CD4-positive, alpha-beta T cell treated with Interleukin-10 for 1 hour (primary cell): Measurements from ENCODE around the gene TBX5.

ENCODE experiments used
- DNase-seq: peaks from one replicate; pipeline ENCODE4 v3.0.0-alpha.2; 2020

TBX5 gene

GRCh38 chr12:114404926-114405518 is 922 bp downstream of the TBX5 start:
- DNase-seq: no peak

DNA sequence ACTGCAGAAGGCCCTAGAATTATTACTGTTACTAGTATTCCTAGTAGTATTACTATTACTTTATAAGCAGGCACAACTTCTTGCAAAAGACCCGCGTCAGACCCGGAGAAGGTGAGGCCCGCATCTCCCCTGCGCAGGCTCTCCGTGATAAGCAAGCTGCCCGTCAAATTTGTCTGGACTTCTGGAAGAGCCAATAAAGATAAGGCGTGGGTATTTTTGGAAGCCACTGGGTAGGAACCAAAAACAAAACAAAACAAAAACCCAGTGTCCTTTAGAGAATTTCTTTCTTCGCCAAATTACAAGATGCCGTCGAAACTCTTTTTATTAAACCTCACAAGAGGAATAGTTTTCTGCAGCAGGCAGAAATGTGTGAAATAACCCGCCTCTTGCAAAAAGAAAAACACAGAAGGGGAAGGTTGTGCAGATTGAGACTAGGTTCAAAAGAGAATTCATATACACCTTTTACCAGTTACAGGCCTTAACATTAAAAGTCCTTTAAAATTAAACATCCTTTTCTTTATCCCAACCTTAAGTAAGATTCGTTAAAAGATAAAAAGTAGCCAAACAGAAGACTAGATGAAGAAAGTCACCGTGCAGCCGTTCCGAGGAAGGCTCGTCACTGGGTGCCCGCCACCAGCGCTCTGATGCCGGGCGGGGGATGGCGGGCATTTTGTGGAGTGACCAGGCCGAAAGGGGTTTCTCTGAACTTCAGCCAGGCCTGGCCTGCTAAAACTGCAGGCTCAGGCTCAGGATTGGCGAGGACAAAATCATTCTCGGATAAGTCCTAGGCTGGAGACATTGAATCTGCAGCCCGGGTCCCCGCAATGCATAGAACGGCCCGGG is 1.6 kb downstream of the TBX5 start:
- no peak for DNase-seq

DNA sequence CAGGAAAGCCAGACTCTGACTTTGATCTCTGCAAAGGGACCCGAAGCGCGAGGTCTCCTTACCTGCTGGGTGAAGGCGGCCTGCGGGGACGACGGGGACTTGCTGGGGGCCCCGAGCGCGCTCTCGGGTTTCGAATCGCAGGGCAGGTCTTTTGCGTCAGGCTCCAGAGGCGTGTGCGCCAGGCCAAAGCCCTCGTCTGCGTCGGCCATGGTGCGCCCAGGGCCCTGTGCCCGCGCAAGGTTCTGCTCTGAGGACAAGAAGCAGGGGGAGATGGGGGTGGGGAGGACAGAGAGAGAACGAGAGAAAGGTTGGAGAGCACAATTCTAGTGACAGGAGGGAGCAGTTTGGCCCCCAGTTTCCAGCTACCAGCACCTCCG is 2.3 kb downstream of the TBX5 start:
- no peak for DNase-seq

DNA sequence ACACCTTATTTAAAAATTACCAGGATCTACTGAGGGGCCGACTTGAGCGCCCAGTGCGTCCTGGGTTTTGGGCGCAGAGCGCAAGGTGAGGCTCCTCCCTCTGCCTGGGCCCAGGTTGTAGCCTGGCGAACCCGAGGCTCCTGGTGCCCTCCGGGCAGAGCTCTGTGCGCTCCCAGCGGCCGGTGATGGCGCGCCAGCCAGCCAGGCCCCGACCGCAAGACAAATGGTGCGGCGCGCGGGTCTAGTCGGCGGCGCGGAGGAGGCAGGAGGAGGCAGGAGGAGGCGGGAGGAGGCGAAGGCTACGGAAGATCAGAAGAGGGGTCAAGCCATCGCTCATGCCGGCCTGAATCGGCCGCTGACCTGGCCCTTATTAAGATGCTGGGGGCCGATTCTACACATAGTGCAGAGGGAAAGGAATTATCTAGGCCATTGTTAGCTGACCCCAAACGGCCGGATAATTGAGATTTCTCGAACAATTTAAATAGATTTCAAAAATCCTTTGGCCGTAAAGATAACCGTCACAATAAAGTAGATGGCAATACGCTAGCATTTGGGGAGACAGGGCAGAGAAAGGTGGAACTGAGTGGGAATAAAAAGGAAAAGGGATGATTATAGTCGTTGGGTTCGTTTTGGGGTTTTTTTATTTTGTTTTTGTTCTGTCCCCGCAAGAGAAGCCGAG is 2.8 kb downstream of the TBX5 start:
- DNase-seq: no peak

DNA sequence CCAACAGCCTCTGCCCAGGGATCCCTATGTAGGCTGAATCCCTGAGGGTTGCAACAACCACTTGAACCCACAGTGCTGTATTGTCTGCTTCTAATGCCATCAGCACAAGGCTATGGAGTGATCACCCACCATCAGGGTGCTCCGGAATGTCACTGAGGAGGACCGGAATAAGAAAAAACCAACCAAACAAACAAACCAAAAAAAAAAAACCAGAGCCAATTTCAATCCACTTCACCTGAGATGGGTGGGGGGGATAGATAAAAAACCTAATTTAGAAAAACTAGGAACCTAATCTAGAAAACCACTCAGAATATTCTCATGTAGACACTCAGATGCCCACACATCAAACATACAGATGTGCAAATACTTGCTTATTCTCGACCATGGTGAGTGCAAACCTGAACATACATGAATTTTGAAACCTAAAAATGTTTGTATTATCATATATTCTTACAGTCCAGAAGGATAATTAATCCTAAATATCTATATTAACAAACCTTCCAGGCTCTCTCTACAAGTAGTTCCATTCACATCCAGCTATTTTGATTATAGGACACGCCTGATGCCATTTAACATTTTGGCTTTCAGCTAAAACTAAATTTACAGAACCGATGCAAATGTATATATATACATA is 3.7 kb downstream of the TBX5 start:
- no peak for DNase-seq

- DNase-seq: no peak
These were observed 4.4 kb downstream of the TBX5 start for GRCh38 chr12:114401328-114402083.

GRCh38 chr12:114400925-114401324 is 5.0 kb downstream of the TBX5 start:
- no peak for DNase-seq

DNA sequence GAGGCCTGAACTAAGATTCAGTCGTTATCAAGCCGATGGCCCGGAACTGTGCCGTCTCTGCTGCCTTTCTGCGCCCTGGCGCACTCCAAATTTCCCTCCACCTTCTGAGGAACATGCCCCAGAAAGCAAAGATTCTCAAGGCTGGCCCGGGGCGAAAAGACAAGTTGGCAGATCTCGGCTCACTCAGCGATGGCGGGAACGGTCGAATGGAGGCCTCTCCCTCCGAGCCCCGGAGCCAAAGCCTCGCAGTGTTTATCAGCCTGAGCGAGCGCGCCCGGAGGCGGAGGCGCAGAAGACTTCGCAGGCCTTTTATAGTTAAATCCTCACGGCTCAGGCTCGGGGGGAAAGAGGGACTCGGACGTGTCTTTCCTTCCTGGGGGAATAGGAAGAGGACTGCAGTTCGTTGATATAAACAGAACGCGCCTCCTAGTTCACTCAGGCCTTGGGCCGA is 5.6 kb downstream of the TBX5 start:
- DNase-seq: no peak

GRCh38 chr12:114399664-114400211 is 6.2 kb downstream of the TBX5 start:
- no peak for DNase-seq

DNA sequence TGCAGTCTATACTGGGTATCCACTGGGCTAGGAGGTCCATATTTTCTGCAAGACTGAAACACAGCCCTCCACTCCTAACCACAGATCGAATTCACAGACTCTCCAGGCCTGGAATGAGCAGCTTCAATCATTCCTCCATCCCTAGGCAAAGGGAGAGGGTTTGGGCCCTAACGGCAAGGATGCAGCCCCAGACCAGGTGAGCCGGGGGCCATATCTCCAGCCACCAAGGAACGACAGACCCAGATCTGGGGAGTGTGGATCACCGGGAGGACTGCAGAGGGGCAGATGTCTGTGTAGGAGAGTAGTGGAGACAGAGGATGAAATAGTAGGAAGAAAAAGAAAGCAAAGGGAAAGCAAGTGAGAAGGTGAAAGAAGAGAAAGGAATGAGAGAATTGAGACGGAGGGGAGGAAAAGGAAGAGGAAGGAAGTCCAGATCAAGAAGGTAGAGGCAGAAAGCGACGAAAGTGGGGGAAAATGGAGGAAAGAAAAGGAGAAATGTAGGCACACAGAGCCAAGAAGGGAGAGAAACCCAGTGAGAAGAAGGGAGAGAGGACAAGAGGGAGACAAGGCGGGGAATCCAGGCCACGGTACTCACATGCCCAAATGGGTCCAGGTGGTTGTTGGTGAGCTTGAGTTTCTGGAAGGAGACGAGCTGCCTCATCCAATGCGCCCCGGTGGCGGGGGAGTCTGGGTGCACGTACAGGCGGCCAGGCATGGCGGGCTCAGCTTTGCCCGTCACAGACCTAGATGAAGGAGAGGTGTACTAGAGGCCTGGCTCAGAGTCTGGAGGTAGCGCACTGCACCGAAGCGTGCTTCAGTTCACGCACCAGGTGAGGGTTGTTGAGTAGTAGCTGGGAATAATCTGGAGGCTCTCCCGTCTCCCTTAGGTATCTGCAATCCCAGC is 7.7 kb downstream of the TBX5 start:
- no peak for DNase-seq

DNA sequence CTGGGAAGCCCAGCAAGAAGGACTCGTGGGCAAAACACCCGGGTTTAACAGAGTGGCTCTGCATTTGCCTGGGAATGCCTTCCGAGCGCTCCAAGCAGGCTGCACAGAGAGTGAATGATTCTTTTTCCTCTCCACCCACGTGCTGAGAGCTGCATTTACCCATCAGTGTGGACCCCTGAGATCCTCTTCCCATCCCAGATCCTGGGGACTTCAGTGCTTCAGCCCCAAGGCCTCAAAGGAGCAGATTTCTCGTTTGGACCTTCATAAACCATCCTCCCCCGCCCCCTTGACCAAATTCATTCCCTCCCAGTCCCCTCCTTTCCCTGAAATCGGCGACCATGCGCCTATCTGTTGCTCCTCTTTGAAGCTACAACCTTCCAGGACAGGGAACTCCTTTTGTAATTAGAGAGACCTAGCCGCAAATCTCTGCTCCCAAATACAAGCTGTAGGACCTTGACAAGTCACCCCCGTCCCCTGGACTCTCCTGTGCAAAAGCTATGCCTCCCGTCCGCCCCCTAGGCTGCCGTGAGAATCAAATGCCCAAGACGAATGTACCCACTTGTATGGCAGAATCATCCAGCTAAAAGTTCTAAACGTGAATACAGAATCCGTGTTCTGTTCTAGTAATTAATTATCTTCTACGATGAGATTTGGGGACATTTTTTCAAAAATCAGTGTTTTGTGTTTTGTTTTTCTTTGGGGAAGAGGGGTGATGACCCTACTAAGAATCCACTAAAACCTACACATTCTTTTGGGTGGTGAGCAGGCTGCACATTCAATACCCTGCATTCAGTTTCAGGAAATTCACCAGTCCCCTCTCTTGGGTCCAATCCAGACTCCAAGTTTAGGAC is 8.8 kb downstream of the TBX5 start:
- no peak for DNase-seq

- no peak for DNase-seq
These were observed 9.6 kb downstream of the TBX5 start for GRCh38 chr12:114396153-114396868.

GRCh38 chr12:114395755-114396152 is 10.2 kb downstream of the TBX5 start:
- no peak for DNase-seq

DNA sequence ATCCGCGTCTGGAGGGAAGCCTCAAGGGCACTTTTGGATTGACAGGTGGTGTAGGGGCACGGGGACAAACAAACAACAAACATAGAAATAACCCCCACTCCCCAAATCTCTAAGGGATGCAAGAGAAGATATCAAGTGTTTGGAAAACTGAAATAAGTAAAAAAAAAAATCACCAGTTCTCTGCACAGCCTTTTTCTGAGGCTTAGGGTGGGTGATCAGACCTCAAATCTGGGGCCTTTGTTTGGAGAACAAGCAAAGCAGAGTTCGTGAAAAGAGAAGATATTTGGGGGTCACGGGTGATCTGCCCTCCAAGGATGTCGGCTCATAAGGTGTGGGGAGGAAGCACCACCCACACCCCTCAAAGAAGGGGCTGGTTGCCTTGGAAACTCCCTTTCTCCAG is 10.7 kb downstream of the TBX5 start:
- no peak for DNase-seq

DNA sequence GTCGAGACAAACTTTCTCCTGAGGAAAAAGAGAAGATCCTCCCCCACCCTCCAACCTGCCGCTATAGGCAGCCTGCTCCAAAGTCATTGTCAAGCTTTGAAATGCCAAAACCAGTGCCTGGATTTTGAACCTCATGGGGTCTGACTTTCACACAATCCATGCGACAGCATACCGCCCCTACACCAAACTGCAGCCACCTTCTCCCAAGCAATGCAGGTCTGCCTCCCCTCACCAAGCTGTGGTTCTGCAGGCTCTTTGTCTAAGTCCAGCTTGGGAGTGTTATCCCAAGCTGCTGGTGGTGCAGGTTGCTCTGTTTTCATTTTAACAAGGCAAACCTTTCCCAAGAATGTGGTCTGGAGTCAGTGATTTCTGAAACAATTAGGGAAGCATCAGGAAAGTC is 12.4 kb downstream of the TBX5 start:
- no peak for DNase-seq

- no peak for DNase-seq
These were observed 13.0 kb downstream of the TBX5 start for GRCh38 chr12:114392909-114393308.

DNA sequence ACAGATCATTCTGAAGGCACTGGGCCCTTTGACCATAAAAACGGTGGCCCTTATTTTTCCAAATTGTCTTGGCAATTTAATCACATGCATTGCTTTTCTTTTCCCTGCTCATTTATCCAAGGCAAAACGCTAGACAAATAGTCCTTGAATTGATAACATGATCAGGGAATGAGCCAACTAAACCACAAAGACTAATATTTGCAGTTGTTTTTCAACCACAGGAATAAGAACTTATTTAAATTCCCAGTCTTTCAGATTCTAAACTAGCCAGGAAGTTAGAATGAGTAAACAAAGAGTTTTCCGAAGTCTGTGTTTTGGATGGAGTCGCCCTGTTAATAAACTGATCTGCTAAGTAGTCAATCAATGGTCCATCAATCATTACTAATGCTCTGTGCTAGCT is 14.9 kb downstream of the TBX5 start:
- DNase-seq: no peak

DNA sequence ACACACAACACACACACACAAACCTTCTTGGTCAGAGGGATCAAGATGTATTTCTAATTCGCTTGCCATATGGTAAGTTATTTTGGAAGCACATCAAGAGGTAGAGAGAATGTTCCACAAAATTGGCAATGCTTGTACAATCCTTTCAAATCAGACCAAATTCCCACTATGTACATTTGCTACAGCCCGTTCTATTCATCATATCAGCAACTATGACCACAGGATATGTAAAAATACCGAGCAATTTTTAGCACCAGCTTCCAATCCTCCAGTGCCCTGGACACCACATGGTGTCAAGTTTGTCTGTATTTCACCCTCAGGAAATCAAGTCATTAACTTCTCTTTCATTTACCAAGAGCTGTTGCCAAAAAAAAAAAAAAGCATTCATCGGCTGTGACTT is 21.2 kb downstream of the TBX5 start:
- DNase-seq: no peak

GRCh38 chr12:114381177-114381576 is 24.8 kb downstream of the TBX5 start:
- no peak for DNase-seq

- DNase-seq: no peak
These were observed 34.2 kb downstream of the TBX5 start for GRCh38 chr12:114371733-114372132.
